Neuron (in vitro differentiated cells): Measurements from ENCODE around the gene KRT85.

Experiments used
- H2AFZ ChIP-seq: one replicate; pipeline ENCODE4 v1.6.1; 2013; ENCODE audit warnings: low read depth, mild to moderate bottlenecking, inconsistent platforms, low read length, moderate library complexity
- H3K27me3 ChIP-seq: one replicate; pipeline ENCODE4 v1.6.1; 2013; ENCODE audit warnings: low read length; ENCODE audit not compliant: insufficient read depth
- H3K36me3 ChIP-seq: one replicate; pipeline ENCODE4 v1.6.1; 2013; ENCODE audit warnings: low read length; ENCODE audit not compliant: insufficient read depth
- H3K4me1 ChIP-seq: one replicate; pipeline ENCODE4 v1.6.1; 2013; ENCODE audit warnings: low read length; ENCODE audit not compliant: insufficient read depth
- H3K4me3 ChIP-seq: 2 replicates; pipeline ENCODE4 v1.5.1; 2013; ENCODE audit warnings: mild to moderate bottlenecking, low read length, moderate library complexity
- H3K9me3 ChIP-seq: one replicate; pipeline ENCODE4 v1.6.1; 2013; ENCODE audit warnings: low read length

KRT85 gene

GRCh38 chr12:52370926-52371608 lies 3.8 kb upstream of the KRT85 start:
- H3K4me1 ChIP-seq: no peaks in the 10 kb centered on the region
- H2AFZ ChIP-seq: no peak overlapping the region
- peaks cover 5% of the 10 kb centered on the region for H3K27me3 ChIP-seq
- no peak overlapping the region for H3K4me3 ChIP-seq
- no peaks in the 10 kb centered on the region for H3K36me3 ChIP-seq
- H3K9me3 ChIP-seq: no peaks in the 10 kb centered on the region

- no peak overlapping the region for H3K4me3 ChIP-seq
- no peak overlapping the region for H2AFZ ChIP-seq
- peaks cover 5% of the 10 kb centered on the region for H3K27me3 ChIP-seq
- no peaks in the 10 kb centered on the region for H3K9me3 ChIP-seq
- no peaks in the 10 kb centered on the region for H3K4me1 ChIP-seq
- no peaks in the 10 kb centered on the region for H3K36me3 ChIP-seq
These were observed 2.5 kb upstream of the KRT85 start for GRCh38 chr12:52369809-52370208.

GRCh38 chr12:52369211-52369610 lies 1.9 kb upstream of the KRT85 start:
- Histone ChIP-seq H3K4me1 (no peaks in the 10 kb centered on the region), H3K4me3 (no peak overlapping the region), H3K36me3 (no peaks in the 10 kb centered on the region), H2AFZ (no peak overlapping the region), H3K27me3 (peaks cover 5% of the 10 kb centered on the region), H3K9me3 (no peaks in the 10 kb centered on the region)

- Histone ChIP-seq H3K27me3 (peaks cover 5% of the 10 kb centered on the region), H3K36me3 (no peaks in the 10 kb centered on the region), H2AFZ (no peak overlapping the region)
These were observed 1.2 kb upstream of the KRT85 start for GRCh38 chr12:52368508-52368907.

GRCh38 chr12:52367876-52368275 lies 595 bp upstream of the KRT85 start:
- H3K4me1 ChIP-seq: no peaks in the 10 kb centered on the region
- H3K27me3 ChIP-seq: peaks cover 5% of the 10 kb centered on the region

More at GRCh38 chr12:52368508-52368907, 1.2 kb upstream of the KRT85 start:
- Histone ChIP-seq H3K4me3 (no peak overlapping the region), H3K9me3 (no peaks in the 10 kb centered on the region), H3K4me1 (no peaks in the 10 kb centered on the region)

GRCh38 chr12:52364901-52365489 lies 2.3 kb downstream of the KRT85 start:
- H3K36me3 ChIP-seq: no peaks in the 10 kb centered on the region
- no peak overlapping the region for H3K4me3 ChIP-seq
- no peaks in the 10 kb centered on the region for H3K9me3 ChIP-seq
- H2AFZ ChIP-seq: no peak overlapping the region
- no peaks in the 10 kb centered on the region for H3K4me1 ChIP-seq
- H3K27me3 ChIP-seq: peaks cover 5% of the 10 kb centered on the region

More at GRCh38 chr12:52367876-52368275, 595 bp upstream of the KRT85 start:
- Histone ChIP-seq H2AFZ (no peak overlapping the region), H3K9me3 (no peaks in the 10 kb centered on the region), H3K36me3 (no peaks in the 10 kb centered on the region), H3K4me3 (no peak overlapping the region)

DNA sequence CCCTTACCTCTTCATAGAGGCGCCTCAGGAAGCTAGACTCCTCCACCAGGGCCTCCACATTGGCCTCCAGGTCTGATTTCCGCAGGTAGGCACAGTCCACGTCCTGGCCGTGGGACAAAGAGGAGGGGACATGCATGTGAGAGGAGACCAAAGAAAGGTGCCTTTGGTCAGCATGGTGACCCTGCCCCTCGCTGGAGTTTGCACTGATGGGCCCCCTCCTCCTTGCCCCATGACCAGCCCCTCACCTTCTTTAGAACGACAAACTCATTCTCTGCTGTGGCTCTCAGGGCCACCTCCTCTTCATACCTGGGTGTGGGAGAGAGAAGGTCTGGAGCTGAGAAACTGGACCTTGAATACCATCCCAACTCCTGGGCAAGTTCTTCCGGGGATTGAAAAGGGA lies 3.2 kb downstream of the KRT85 start:
- Histone ChIP-seq H3K4me3 (no peak overlapping the region), H3K4me1 (no peaks in the 10 kb centered on the region), H2AFZ (no peak overlapping the region), H3K27me3 (peaks cover 5% of the 10 kb centered on the region), H3K36me3 (no peaks in the 10 kb centered on the region), H3K9me3 (no peaks in the 10 kb centered on the region)

GRCh38 chr12:52363111-52363679 lies 4.1 kb downstream of the KRT85 start:
- no peaks in the 10 kb centered on the region for H3K9me3 ChIP-seq
- no peak overlapping the region for H2AFZ ChIP-seq
- no peak overlapping the region for H3K4me3 ChIP-seq
- no peaks in the 10 kb centered on the region for H3K36me3 ChIP-seq
- no peaks in the 10 kb centered on the region for H3K4me1 ChIP-seq
- H3K27me3 ChIP-seq: peaks cover 5% of the 10 kb centered on the region

DNA sequence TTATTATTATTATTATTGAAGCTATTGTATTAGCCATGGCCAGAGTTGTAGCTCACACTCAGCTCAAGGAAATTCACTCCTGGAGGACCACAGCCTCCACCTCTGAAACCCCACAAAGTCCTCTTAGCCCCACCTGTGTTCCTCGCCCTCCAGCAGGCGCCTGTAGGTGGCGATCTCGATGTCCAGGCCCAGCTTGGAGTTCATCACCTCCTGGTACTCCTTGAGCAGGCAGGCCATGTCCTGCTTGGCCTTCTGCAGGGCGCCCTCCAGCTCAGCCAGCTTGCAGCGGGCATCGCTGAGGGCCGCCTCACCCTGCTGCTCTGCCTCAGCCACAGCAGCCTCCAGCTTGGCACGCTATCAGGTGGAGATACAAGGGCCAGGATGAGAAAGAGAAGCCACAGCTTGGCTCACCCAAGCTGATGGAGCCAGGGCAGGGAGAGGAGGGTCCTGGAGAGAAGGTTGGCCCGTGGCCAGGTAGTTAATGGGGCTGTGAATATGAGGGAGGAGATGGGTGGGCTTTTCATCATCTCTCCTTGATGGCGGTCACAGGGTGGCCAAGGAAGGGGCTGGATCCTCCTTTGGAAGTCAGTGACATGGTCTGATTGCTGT lies 5.1 kb downstream of the KRT85 start:
- Histone ChIP-seq H3K27me3 (peaks cover 5% of the 10 kb centered on the region), H3K4me3 (no peak overlapping the region), H3K4me1 (no peaks in the 10 kb centered on the region), H3K9me3 (no peaks in the 10 kb centered on the region), H3K36me3 (no peaks in the 10 kb centered on the region), H2AFZ (no peak overlapping the region)

GRCh38 chr12:52361553-52361952 lies 5.7 kb downstream of the KRT85 start:
- Histone ChIP-seq H3K4me3 (no peak overlapping the region), H3K4me1 (no peaks in the 10 kb centered on the region), H2AFZ (no peak overlapping the region), H3K36me3 (no peaks in the 10 kb centered on the region), H3K9me3 (no peaks in the 10 kb centered on the region), H3K27me3 (peaks cover 2% of the 10 kb centered on the region)

- Histone ChIP-seq H3K4me3 (no peak overlapping the region), H3K9me3 (no peaks in the 10 kb centered on the region), H3K27me3 (no peaks in the 10 kb centered on the region), H3K36me3 (no peaks in the 10 kb centered on the region), H2AFZ (no peak overlapping the region), H3K4me1 (no peaks in the 10 kb centered on the region)
These were observed 6.5 kb downstream of the KRT85 start for GRCh38 chr12:52360663-52361271.

- no peak overlapping the region for H3K4me3 ChIP-seq
- H3K36me3 ChIP-seq: no peaks in the 10 kb centered on the region
- H2AFZ ChIP-seq: no peak overlapping the region
- no peaks in the 10 kb centered on the region for H3K4me1 ChIP-seq
- H3K9me3 ChIP-seq: no peaks in the 10 kb centered on the region
- H3K27me3 ChIP-seq: no peaks in the 10 kb centered on the region
These were observed 7.1 kb downstream of the KRT85 start for GRCh38 chr12:52360106-52360662.

DNA sequence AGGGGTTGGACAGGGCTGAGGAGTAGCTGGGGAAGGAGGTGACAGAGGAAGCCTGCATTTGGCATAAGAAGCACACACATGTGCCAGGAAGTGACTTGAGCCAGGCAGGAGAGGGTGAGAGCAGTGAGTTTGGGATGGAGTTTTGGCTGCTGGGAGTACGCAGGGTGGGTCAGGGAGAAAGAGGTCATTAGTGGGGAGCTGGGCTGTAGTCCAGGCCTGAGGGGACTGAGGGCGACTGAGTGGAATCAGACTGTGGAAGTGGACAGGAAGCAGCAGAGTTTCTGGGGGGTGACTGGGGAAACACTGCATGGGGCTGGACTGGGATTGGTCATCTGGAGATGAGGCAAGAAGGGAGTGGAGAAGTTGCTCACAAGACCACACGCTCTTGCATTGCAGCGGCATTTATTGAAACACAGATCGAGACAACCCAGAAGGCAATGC lies 7.6 kb downstream of the KRT85 start:
- Histone ChIP-seq H2AFZ (no peak overlapping the region), H3K4me3 (no peak overlapping the region), H3K36me3 (no peaks in the 10 kb centered on the region), H3K4me1 (no peaks in the 10 kb centered on the region), H3K9me3 (no peaks in the 10 kb centered on the region), H3K27me3 (no peaks in the 10 kb centered on the region)
